ENCODE measurements around the gene SMPX. TPM values are rescaled to one million over a fixed set of nuclear protein-coding genes. Genes with fewer than 3 reads are reported as not detected.
"Not testable (repeated sequence)": the region's sequence is repeated elsewhere in the genome, so short reads cannot be mapped to it uniquely, and the experiment has no call there.

SMPX gene
- total RNA-seq (2014; rRNA removed; shearing (Covaris generic)), result 0.52 TPM in 1 of 2 replicates, not detected in the other
- polyA plus RNA-seq (2014; cell fraction: nucleus; rRNA removed), result 1.4 TPM in 1 of 2 replicates, not detected in the other

- DNase-seq (ENCODE audit: extremely low read depth, low read depth), result no peak
These were observed at the start of gene SMPX for GRCh38 chrX:21757960-21758359. Gene SMPX, minus strand, starts transcription at chrX:21758116. Its CDS starts 3,826 bp downstream, at chrX:21754290.

GRCh38 chrX:21806691-21807090, 48.8 kb upstream of the SMPX start:
- no peak for DNase-seq (ENCODE audit: extremely low read depth, low read depth)

GRCh38 chrX:21802839-21803238, 44.9 kb upstream of the SMPX start:
- no peak for DNase-seq (ENCODE audit: extremely low read depth, low read depth)

GRCh38 chrX:21802054-21802670, 44.2 kb upstream of the SMPX start:
- DNase-seq (ENCODE audit: extremely low read depth, low read depth), result no peak

GRCh38 chrX:21800344-21800770, 42.4 kb upstream of the SMPX start:
- no peak for DNase-seq (ENCODE audit: extremely low read depth, low read depth)

- no peak for DNase-seq (ENCODE audit: extremely low read depth, low read depth)
These were observed 41.9 kb upstream of the SMPX start for GRCh38 chrX:21799767-21800166.

GRCh38 chrX:21798677-21799219, 40.8 kb upstream of the SMPX start:
- DNase-seq (ENCODE audit: extremely low read depth, low read depth), result no peak

GRCh38 chrX:21781976-21782375, 24.1 kb upstream of the SMPX start:
- no peak for DNase-seq (ENCODE audit: extremely low read depth, low read depth)

GRCh38 chrX:21781525-21781924, 23.6 kb upstream of the SMPX start:
- DNase-seq (ENCODE audit: extremely low read depth, low read depth), result no peak

- DNase-seq (ENCODE audit: extremely low read depth, low read depth), result no peak
These were observed 21.2 kb upstream of the SMPX start for GRCh38 chrX:21779095-21779494.

GRCh38 chrX:21778236-21778635, 20.3 kb upstream of the SMPX start:
- DNase-seq (ENCODE audit: extremely low read depth, low read depth), result no peak

GRCh38 chrX:21775128-21775527, 17.2 kb upstream of the SMPX start:
- not testable (repeated sequence) for DNase-seq (ENCODE audit: extremely low read depth, low read depth)

- DNase-seq (ENCODE audit: extremely low read depth, low read depth), result not testable (repeated sequence)
These were observed 15.1 kb upstream of the SMPX start for GRCh38 chrX:21773036-21773435.

- peak; percentile 52 for DNase-seq (ENCODE audit: extremely low read depth, low read depth)
These were observed 12.9 kb upstream of the SMPX start for GRCh38 chrX:21770631-21771321.

GRCh38 chrX:21766101-21766500, 8.2 kb upstream of the SMPX start:
- DNase-seq (ENCODE audit: extremely low read depth, low read depth), result no peak

GRCh38 chrX:21764008-21764407, 6.1 kb upstream of the SMPX start:
- DNase-seq (ENCODE audit: extremely low read depth, low read depth), result no peak

GRCh38 chrX:21758488-21758887, 572 bp upstream of the SMPX start:
- DNase-seq (ENCODE audit: extremely low read depth, low read depth), result no peak

- DNase-seq (ENCODE audit: extremely low read depth, low read depth), result no peak
These were observed 959 bp downstream of the SMPX start for GRCh38 chrX:21756785-21757529.

- no peak for DNase-seq (ENCODE audit: extremely low read depth, low read depth)
These were observed 8.0 kb downstream of the SMPX start for GRCh38 chrX:21749924-21750323.

GRCh38 chrX:21748235-21748634, 9.7 kb downstream of the SMPX start:
- no peak for DNase-seq (ENCODE audit: extremely low read depth, low read depth)

- no peak for DNase-seq (ENCODE audit: extremely low read depth, low read depth)
These were observed 10.4 kb downstream of the SMPX start for GRCh38 chrX:21747558-21747957.
